Erythroblast (primary cell): ENCODE data around the gene CISH.

Experiments
- GATA1 ChIP-seq: IDR thresholded peaks from 2 replicates; pipeline ENCODE4 v1.6.1; 2011; ENCODE audit warnings: low read depth, mild to moderate bottlenecking, control low read depth, low read length, moderate library complexity
- POLR2A ChIP-seq: IDR thresholded peaks from 2 replicates; pipeline ENCODE4 v1.6.1; 2011; ENCODE audit warnings: mild to moderate bottlenecking, low read length

GRCh38 chr3:50584391-50584790 is 27.2 kb downstream of the CISH start:
- TF ChIP-seq POLR2A = no peak
- TF ChIP-seq GATA1 = no peak
